T-helper 9 cell (primary cell): ENCODE data around the gene MAP2.

Experiments
- DNase-seq: peaks from one replicate; pipeline ENCODE4 v3.0.0-alpha.2; 2020

Gene MAP2

GRCh38 chr2:209424781-209425470, 1.1 kb downstream of the MAP2 start:
- no peak for DNase-seq

- DNase-seq, result no peak
Observed at GRCh38 chr2:209425471-209426071, 1.7 kb downstream of the MAP2 start.

GRCh38 chr2:209426432-209426831, 2.6 kb downstream of the MAP2 start:
- DNase-seq, result no peak

- no peak for DNase-seq
Observed at GRCh38 chr2:209431701-209432100, 7.9 kb downstream of the MAP2 start.

GRCh38 chr2:209441541-209441940, 17.7 kb downstream of the MAP2 start:
- DNase-seq, result no peak

GRCh38 chr2:209442939-209443338, 19.1 kb downstream of the MAP2 start:
- DNase-seq, result no peak

- DNase-seq, result no peak
Observed at GRCh38 chr2:209445485-209445884, 21.6 kb downstream of the MAP2 start.

GRCh38 chr2:209451209-209451834, 27.5 kb downstream of the MAP2 start:
- DNase-seq, result no peak

- no peak for DNase-seq
Observed at GRCh38 chr2:209456489-209456888, 32.6 kb downstream of the MAP2 start.

GRCh38 chr2:209458008-209458979, 34.4 kb downstream of the MAP2 start:
- no peak for DNase-seq

- DNase-seq, result no peak
Observed at GRCh38 chr2:209459359-209459758, 35.5 kb downstream of the MAP2 start.

- DNase-seq, result no peak
Observed at GRCh38 chr2:209460151-209460761, 36.4 kb downstream of the MAP2 start.

- DNase-seq, result no peak
Observed at GRCh38 chr2:209463226-209463625, 39.4 kb downstream of the MAP2 start.

GRCh38 chr2:209463835-209464234, 40.0 kb downstream of the MAP2 start:
- no peak for DNase-seq

- DNase-seq, result no peak
Observed at GRCh38 chr2:209468846-209469245, 45.0 kb downstream of the MAP2 start.

- DNase-seq, result no peak
Observed at GRCh38 chr2:209469481-209469880, 45.6 kb downstream of the MAP2 start.

GRCh38 chr2:209470466-209470865, 46.6 kb downstream of the MAP2 start:
- DNase-seq, result no peak

- no peak for DNase-seq
Observed at GRCh38 chr2:209471037-209471436, 47.2 kb downstream of the MAP2 start.

- no peak for DNase-seq
Observed at GRCh38 chr2:209472112-209472832, 48.4 kb downstream of the MAP2 start.

GRCh38 chr2:209472871-209473270, 49.0 kb downstream of the MAP2 start:
- no peak for DNase-seq

GRCh38 chr2:209473930-209474419, 50.1 kb downstream of the MAP2 start:
- no peak for DNase-seq

- DNase-seq, result no peak
Observed at GRCh38 chr2:209474960-209475359, 51.1 kb downstream of the MAP2 start.
